Measurements from ENCODE around the gene MARCHF10.

MARCHF10 gene

GRCh38 chr17:62676952-62677596 lies 131.0 kb downstream of the MARCHF10 start:
- Histone ChIP-seq H3K4me2 (ENCODE audit: low read length) (no peak overlapping the region), H3K4me1 (ENCODE audit: low read length) (peaks cover 2% of the 10 kb centered on the region), H4K20me1 (ENCODE audit: insufficient read depth, low read length) (no peaks in the 10 kb centered on the region), H3K9ac (ENCODE audit: low read length) (no peak overlapping the region), H3K27ac (ENCODE audit: low read length) (no peak overlapping the region), H3K79me2 (ENCODE audit: low read length) (no peaks in the 10 kb centered on the region), H2AFZ (ENCODE audit: low read depth, low read length) (no peak overlapping the region), H3K4me3 (ENCODE audit: low read length) (no peak overlapping the region), H3K9me3 (ENCODE audit: insufficient read depth, low read length) (no peaks in the 10 kb centered on the region), H3K27me3 (ENCODE audit: low read depth, low read length) (no peaks in the 10 kb centered on the region), H3K36me3 (replicated peaks; ENCODE audit: low read depth, low read length) (no peaks in the 10 kb centered on the region)
- TF ChIP-seq EZH2phosphoT487 (IDR thresholded peaks at IDR 0.05; ENCODE audit: low read depth) (no peak), CTCF (IDR thresholded peaks at IDR 0.05; ENCODE audit: low read depth, low read length) (no peak)

GRCh38 chr17:62676231-62676943 lies 131.7 kb downstream of the MARCHF10 start:
- H3K79me2 ChIP-seq (ENCODE audit: low read length), result no peaks in the 10 kb centered on the region

GRCh38 chr17:62675701-62676100 lies 132.4 kb downstream of the MARCHF10 start:
- TF ChIP-seq EZH2phosphoT487 (IDR thresholded peaks at IDR 0.05; ENCODE audit: low read depth), result no peak
- TF ChIP-seq CTCF (IDR thresholded peaks at IDR 0.05; ENCODE audit: low read depth, low read length), result no peak
- H3K27ac ChIP-seq (ENCODE audit: low read length), result no peak overlapping the region
- no peaks in the 10 kb centered on the region for H4K20me1 ChIP-seq (ENCODE audit: insufficient read depth, low read length)
- H3K27me3 ChIP-seq (ENCODE audit: low read depth, low read length), result no peaks in the 10 kb centered on the region
- H3K4me1 ChIP-seq (ENCODE audit: low read length), result peaks cover 4% of the 10 kb centered on the region
- H2AFZ ChIP-seq (ENCODE audit: low read depth, low read length), result no peak overlapping the region
- no peaks in the 10 kb centered on the region for H3K36me3 ChIP-seq (replicated peaks; ENCODE audit: low read depth, low read length)
- H3K4me2 ChIP-seq (ENCODE audit: low read length), result no peak overlapping the region
- no peaks in the 10 kb centered on the region for H3K9me3 ChIP-seq (ENCODE audit: insufficient read depth, low read length)
- H3K79me2 ChIP-seq (ENCODE audit: low read length), result no peaks in the 10 kb centered on the region
- no peak overlapping the region for H3K9ac ChIP-seq (ENCODE audit: low read length)
- no peak overlapping the region for H3K4me3 ChIP-seq (ENCODE audit: low read length)

More at GRCh38 chr17:62676231-62676943, 131.7 kb downstream of the MARCHF10 start:
- Histone ChIP-seq H3K4me2 (ENCODE audit: low read length) (no peak overlapping the region), H3K4me3 (ENCODE audit: low read length) (no peak overlapping the region), H4K20me1 (ENCODE audit: insufficient read depth, low read length) (no peaks in the 10 kb centered on the region), H3K27me3 (ENCODE audit: low read depth, low read length) (no peaks in the 10 kb centered on the region), H3K36me3 (replicated peaks; ENCODE audit: low read depth, low read length) (no peaks in the 10 kb centered on the region), H3K9ac (ENCODE audit: low read length) (no peak overlapping the region), H3K27ac (ENCODE audit: low read length) (no peak overlapping the region), H2AFZ (ENCODE audit: low read depth, low read length) (no peak overlapping the region), H3K9me3 (ENCODE audit: insufficient read depth, low read length) (no peaks in the 10 kb centered on the region), H3K4me1 (ENCODE audit: low read length) (peaks cover 4% of the 10 kb centered on the region)
- no peak for TF ChIP-seq EZH2phosphoT487 (IDR thresholded peaks at IDR 0.05; ENCODE audit: low read depth)
- no peak for TF ChIP-seq CTCF (IDR thresholded peaks at IDR 0.05; ENCODE audit: low read depth, low read length)

- Histone ChIP-seq H3K4me3 (ENCODE audit: low read length) (no peak overlapping the region), H3K9ac (ENCODE audit: low read length) (no peak overlapping the region), H3K9me3 (ENCODE audit: insufficient read depth, low read length) (no peaks in the 10 kb centered on the region), H4K20me1 (ENCODE audit: insufficient read depth, low read length) (no peaks in the 10 kb centered on the region), H3K27ac (ENCODE audit: low read length) (no peak overlapping the region), H3K79me2 (ENCODE audit: low read length) (no peaks in the 10 kb centered on the region), H3K27me3 (ENCODE audit: low read depth, low read length) (no peaks in the 10 kb centered on the region), H3K4me1 (ENCODE audit: low read length) (peaks cover 4% of the 10 kb centered on the region), H2AFZ (ENCODE audit: low read depth, low read length) (no peak overlapping the region), H3K36me3 (replicated peaks; ENCODE audit: low read depth, low read length) (no peaks in the 10 kb centered on the region), H3K4me2 (ENCODE audit: low read length) (no peak overlapping the region)
- no peak for TF ChIP-seq CTCF (IDR thresholded peaks at IDR 0.05; ENCODE audit: low read depth, low read length)
- no peak for TF ChIP-seq EZH2phosphoT487 (IDR thresholded peaks at IDR 0.05; ENCODE audit: low read depth)
Observed at GRCh38 chr17:62675260-62675659, 132.9 kb downstream of the MARCHF10 start.

Measured in OCI-LY3 (cell line).